ENCODE measurements around the gene AKAP8. TPM values are rescaled to one million over a fixed set of nuclear protein-coding genes. Genes with fewer than 3 reads are reported as not detected.

Gene AKAP8
- total and polyA plus RNA-seq, 10 donors = 13.9 to 51.3 (median 30.6) TPM

DNA sequence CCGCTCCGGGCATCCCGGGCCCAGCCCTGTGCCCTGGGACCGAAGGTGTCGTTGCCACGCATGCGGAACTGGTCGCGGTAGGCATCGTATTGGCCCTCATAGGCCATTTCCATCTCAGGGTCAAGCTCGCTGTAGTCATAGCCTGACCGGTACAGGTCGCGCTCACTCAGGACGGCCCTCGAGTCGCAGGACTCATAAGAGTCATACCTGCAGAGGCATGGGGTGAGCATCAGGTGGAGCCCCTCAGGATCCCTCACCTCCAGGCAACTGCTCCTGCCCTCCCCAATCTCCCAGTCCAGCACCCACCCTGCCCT is 21.8 kb upstream of the AKAP8 start:
- no peak for DNase-seq
- H3K36me3 ChIP-seq = peaks cover 3 to 100% (median 75%) of the 10 kb centered on the region in 6 donors

DNA sequence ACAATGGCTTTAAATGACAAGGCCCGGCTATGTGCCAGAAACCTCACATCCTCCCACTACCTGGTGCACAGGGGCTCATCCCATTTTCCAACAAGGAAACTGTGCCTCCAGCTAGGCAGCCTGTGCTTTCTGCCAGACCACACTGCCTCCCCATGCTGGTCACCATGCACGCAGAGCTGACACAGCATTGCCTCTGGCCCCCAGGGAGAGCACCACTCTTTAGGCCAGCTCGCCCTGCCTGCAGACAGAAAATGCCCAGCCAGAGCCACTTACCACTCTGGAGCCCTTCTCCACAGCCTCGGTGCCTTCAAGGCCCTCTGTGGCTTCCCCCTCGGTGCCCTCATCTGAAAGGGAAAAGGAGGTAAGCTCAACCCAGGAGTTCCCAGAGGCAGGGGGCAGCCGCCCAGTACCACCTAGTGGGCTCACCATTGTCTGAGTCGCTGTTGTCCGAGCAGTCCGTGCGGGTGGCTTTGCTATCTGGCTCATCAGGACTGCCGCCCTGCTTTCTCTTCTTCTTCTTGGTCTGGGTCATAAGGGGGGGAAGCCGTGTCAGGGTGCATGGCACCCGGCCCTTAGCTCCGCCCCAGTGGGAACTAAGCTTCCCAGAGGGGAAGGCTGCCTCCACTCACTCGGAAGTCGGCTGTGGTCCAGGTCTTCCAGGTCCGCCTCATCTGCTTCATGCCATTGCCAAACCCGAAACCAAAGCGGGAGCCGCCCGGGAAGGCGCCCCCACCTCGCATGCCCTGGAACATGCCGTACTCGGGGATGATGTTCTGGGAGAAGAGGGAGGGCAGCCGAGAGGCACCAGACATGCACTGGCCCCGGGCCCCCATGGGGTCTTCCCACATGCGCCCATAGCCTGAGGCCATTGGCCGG is 21.2 kb upstream of the AKAP8 start:
- Histone ChIP-seq H3K9me3 (no peaks in the 10 kb centered on the region), H3K4me3 (no peak overlapping the region), H3K27ac (no peak overlapping the region), H3K4me1 (peaks cover 5 to 40% (median 21%) of the 10 kb centered on the region in 6 donors), H3K36me3 (peaks cover 3 to 100% (median 80%) of the 10 kb centered on the region in 6 donors), H3K27me3 (replicated peaks in 1 of 7) (no peaks in the 10 kb centered on the region)
- intact Hi-C loops (cut with DNase I; ENCODE audit: low total_unique reads) = no loop called here
- peak in 1 of 3 donors; percentile 26 for TF ChIP-seq POLR2AphosphoS5 (IDR thresholded peaks at IDR 0.05)
- TF ChIP-seq, protein P1, sequence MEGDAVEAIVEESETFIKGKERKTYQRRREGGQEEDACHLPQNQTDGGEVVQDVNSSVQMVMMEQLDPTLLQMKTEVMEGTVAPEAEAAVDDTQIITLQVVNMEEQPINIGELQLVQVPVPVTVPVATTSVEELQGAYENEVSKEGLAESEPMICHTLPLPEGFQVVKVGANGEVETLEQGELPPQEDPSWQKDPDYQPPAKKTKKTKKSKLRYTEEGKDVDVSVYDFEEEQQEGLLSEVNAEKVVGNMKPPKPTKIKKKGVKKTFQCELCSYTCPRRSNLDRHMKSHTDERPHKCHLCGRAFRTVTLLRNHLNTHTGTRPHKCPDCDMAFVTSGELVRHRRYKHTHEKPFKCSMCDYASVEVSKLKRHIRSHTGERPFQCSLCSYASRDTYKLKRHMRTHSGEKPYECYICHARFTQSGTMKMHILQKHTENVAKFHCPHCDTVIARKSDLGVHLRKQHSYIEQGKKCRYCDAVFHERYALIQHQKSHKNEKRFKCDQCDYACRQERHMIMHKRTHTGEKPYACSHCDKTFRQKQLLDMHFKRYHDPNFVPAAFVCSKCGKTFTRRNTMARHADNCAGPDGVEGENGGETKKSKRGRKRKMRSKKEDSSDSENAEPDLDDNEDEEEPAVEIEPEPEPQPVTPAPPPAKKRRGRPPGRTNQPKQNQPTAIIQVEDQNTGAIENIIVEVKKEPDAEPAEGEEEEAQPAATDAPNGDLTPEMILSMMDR (IDR thresholded peaks at IDR 0.05 in 8 of 11, conservative IDR thresholded peaks at IDR 0.05 in 3 of 11) = no peak
- WGBS, 5 donors = 91 to 98% (median 93%) methylated on average over 19 to 29 of the region's 29 CpGs
- no peak for DNase-seq

More for the DNA sequence above, 21.8 kb upstream of the AKAP8 start:
- no peaks in the 10 kb centered on the region for H3K27me3 ChIP-seq (replicated peaks in 1 of 7)
- intact Hi-C loops (cut with DNase I; ENCODE audit: low total_unique reads) = no loop called here
- H3K9me3 ChIP-seq = no peaks in the 10 kb centered on the region
- peak overlapping the region in 1 of 8 donors; percentile 11 for H3K27ac ChIP-seq
- WGBS, 5 donors = 96 to 98% (median 98%) methylated on average over 8 to 17 of the region's 17 CpGs
- TF ChIP-seq POLR2AphosphoS5 (IDR thresholded peaks at IDR 0.05) (no peak), POLR2A (IDR thresholded peaks at IDR 0.05) (no peak)
- TF ChIP-seq, protein P1 (IDR thresholded peaks at IDR 0.05 in 8 of 11, conservative IDR thresholded peaks at IDR 0.05 in 3 of 11) = no peak
- H3K4me1 ChIP-seq = peaks cover 5 to 46% (median 23%) of the 10 kb centered on the region in 6 donors
- H3K4me3 ChIP-seq = no peak overlapping the region

DNA sequence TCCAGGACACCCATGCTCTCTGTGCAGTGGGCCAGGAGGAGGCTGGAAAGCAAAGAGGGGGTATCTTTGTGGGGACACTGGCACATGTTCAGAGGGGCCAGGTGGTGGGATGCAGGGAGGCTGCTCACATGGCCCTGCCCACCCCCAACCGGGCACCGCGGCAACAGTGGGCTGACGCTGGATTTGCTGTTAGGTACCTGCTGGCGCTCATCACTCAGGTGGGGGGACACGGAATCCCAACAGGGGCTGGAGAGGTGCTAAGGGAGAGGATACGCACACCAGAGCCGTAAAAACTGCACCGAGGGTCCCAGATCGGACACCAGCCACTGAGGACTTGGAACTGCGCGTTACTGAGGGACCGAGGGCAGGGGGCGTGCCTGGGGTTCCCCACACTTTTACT is 20.0 kb upstream of the AKAP8 start:
- Histone ChIP-seq H3K4me3 (no peak overlapping the region), H3K36me3 (peaks cover 3 to 100% (median 86%) of the 10 kb centered on the region in 6 donors), H3K27me3 (replicated peaks in 1 of 7) (no peaks in the 10 kb centered on the region), H3K4me1 (peaks cover 3 to 29% (median 10%) of the 10 kb centered on the region in 6 donors), H3K27ac (no peak overlapping the region), H3K9me3 (no peaks in the 10 kb centered on the region)
- no peak for DNase-seq
- TF ChIP-seq, protein P1 (IDR thresholded peaks at IDR 0.05 in 8 of 11, conservative IDR thresholded peaks at IDR 0.05 in 3 of 11) = no peak
- peak in 1 of 3 donors; percentile 5 for TF ChIP-seq POLR2AphosphoS5 (IDR thresholded peaks at IDR 0.05)
- intact Hi-C loops (cut with DNase I; ENCODE audit: low total_unique reads) = no loop called here
- 93 to 98% (median 97%) methylated on average over 14 of the region's 14 CpGs for WGBS, 5 donors

DNA sequence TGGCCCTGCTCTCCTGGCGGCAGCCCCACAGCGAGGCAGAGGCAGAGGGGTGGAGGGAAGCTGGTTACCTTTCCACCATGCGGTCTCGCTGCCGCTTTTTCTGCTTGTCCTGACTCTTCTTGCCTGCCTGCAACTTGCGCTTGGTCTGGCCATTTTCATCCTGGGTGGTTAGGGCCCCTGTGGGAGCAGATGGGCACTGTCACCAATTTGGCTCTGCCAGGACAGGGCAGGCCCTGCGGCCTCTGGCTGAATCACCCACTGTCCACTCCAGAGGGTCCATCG is 19.6 kb upstream of the AKAP8 start:
- TF ChIP-seq, protein P1 (IDR thresholded peaks at IDR 0.05 in 8 of 11, conservative IDR thresholded peaks at IDR 0.05 in 3 of 11) = no peak
- TF ChIP-seq POLR2AphosphoS5 (IDR thresholded peaks at IDR 0.05) = no peak
- TF ChIP-seq POLR2A (IDR thresholded peaks at IDR 0.05) = no peak
- 86 to 99% (median 96%) methylated on average over 8 of the region's 8 CpGs for WGBS, 5 donors
- intact Hi-C loops (cut with DNase I; ENCODE audit: low total_unique reads) = no loop called here
- DNase-seq = no peak
- H3K4me1 ChIP-seq = peaks cover 0 to 24% (median 6%) of the 10 kb centered on the region in 6 donors
- peaks cover 3 to 100% (median 88%) of the 10 kb centered on the region in 6 donors for H3K36me3 ChIP-seq
- H3K27ac ChIP-seq = no peak overlapping the region
- no peaks in the 10 kb centered on the region for H3K27me3 ChIP-seq (replicated peaks in 1 of 7)
- no peaks in the 10 kb centered on the region for H3K9me3 ChIP-seq
- H3K4me3 ChIP-seq = no peak overlapping the region

Measured in spleen (tissue), 11 donors.